K562 (cell line): ENCODE results near the gene ID2. TPM values are rescaled to one million over a fixed set of nuclear protein-coding genes. Genes with fewer than 3 reads are reported as not detected.

Experiments
- ARID4B ChIP-seq: sonication (generic); formaldehyde crosslinking; IDR thresholded peaks from 2 replicates; pipeline ENCODE4 v1.8.0; 2022; ENCODE audit warnings: mild to moderate bottlenecking, missing genetic modification reagents
- BCL6 ChIP-seq: fragments of 250-450 bp; sonication (Bioruptor Pico); IDR thresholded peaks from 2 replicates; pipeline ENCODE4 v1.4.0; 2020
- BCLAF1 ChIP-seq, 2 experiments: fragments of 450-650 bp in 1 of 2; IDR thresholded peaks; 2 replicates each; pipeline ENCODE4 v1.6.1; 2011 to 2017; ENCODE audit warnings: low read depth in 2 of 2, antibody characterized with exemption in 1 of 2, borderline replicate concordance in 1 of 2, low read length in 1 of 2, mild to moderate bottlenecking in 1 of 2, mixed read lengths in 1 of 2; ENCODE audit not compliant: control insufficient read depth in 1 of 2
- CHCHD3 ChIP-seq: fragments of 250-450 bp; sonication (Bioruptor Pico); IDR thresholded peaks from 2 replicates; pipeline ENCODE4 v2.1.2; 2022; ENCODE audit warnings: mild to moderate bottlenecking
- CHD2 ChIP-seq: IDR thresholded peaks from 2 replicates; pipeline ENCODE4 v1.6.1; 2011; ENCODE audit warnings: low read depth, low read length
- FUS ChIP-seq: fragments of 200-400 bp; formaldehyde crosslinking; optimal IDR thresholded peaks from 2 replicates; pipeline ENCODE3; 2017; ENCODE audit warnings: low read depth, low read length
- HDGF ChIP-seq: fragments of 450-650 bp; IDR thresholded peaks from 2 replicates; pipeline ENCODE4 v1.6.1; 2016
- HES1 ChIP-seq: fragments of 450-650 bp; IDR thresholded peaks from 2 replicates; pipeline ENCODE4 v1.6.1; 2016; ENCODE audit warnings: low read depth, mild to moderate bottlenecking, moderate library complexity
- HOMEZ ChIP-seq: fragments of 250-450 bp; sonication (Bioruptor Pico); IDR thresholded peaks from 2 replicates; pipeline ENCODE4 v1.4.0; 2020; ENCODE audit warnings: mild to moderate bottlenecking, moderate library complexity
- KDM4B ChIP-seq, 2 experiments: fragments of 450-650 bp in 1 of 2; sonication (generic) in 1 of 2; IDR thresholded peaks; 2 replicates each; pipeline ENCODE4 v1.6.1; 2016 to 2017; ENCODE audit warnings: borderline replicate concordance in 2 of 2, antibody characterized with exemption in 1 of 2, low read depth in 1 of 2, mild to moderate bottlenecking in 1 of 2
- KLF1 ChIP-seq: fragments of 450-650 bp; IDR thresholded peaks from 2 replicates; pipeline ENCODE4 v1.6.1; 2016; ENCODE audit warnings: missing genetic modification characterization, missing compliant biosample characterization
- PRMT5 ChIP-seq: sonication (generic); formaldehyde crosslinking; IDR thresholded peaks from 2 replicates; pipeline ENCODE4 v1.5.0; 2020; ENCODE audit warnings: missing genetic modification reagents
- SAFB ChIP-seq: fragments of 200-400 bp; formaldehyde crosslinking; IDR thresholded peaks from 2 replicates; pipeline ENCODE4 v1.6.1; 2017; ENCODE audit warnings: low read depth, low read length, borderline replicate concordance
- SP2 ChIP-seq: IDR thresholded peaks from 2 replicates; pipeline ENCODE4 v1.6.1; 2011; ENCODE audit warnings: mild to moderate bottlenecking, low read depth, low read length, moderate library complexity; ENCODE audit not compliant: poor library complexity, severe bottlenecking; ENCODE audit errors: extremely low read depth
- SUPT5H ChIP-seq: fragments of 450-650 bp; IDR thresholded peaks from 2 replicates; pipeline ENCODE4 v1.6.1; 2016
- ZBTB8A ChIP-seq: fragments of 450-650 bp; IDR thresholded peaks from 2 replicates; pipeline ENCODE4 v1.6.1; 2018; ENCODE audit warnings: mild to moderate bottlenecking, moderate library complexity; ENCODE audit not compliant: partially characterized antibody
- ZNF41 ChIP-seq: fragments of 250-450 bp; sonication (Bioruptor Pico); conservative IDR thresholded peaks from 2 replicates; pipeline ENCODE4 v1.4.0; 2020; ENCODE audit warnings: mild to moderate bottlenecking
- polyA plus RNA-seq, 8 experiments: library from polyadenylated mRNA; depleted of rRNA in 4 of 8; stranded (reverse) in 5 of 8; unstranded in 3 of 8; fragments of >200 nt; fragmentation: Nextera tagmentation in 2 of 8; fragmentation: Illumina TruSeq in 1 of 8; extraction: Ambion mirVana in 2 of 8; extraction: Trizol in 1 of 8; gene quantifications; 2 replicates each; pipeline versions ENCODE4 v1.2.1 to v1.2.3, GENCODE V29; 2011 to 2014; ENCODE audit warnings: inconsistent platforms in 1 of 8, missing spikeins in 1 of 8
- total RNA-seq, 7 experiments: library from RNA; depleted of rRNA in 6 of 7; stranded (reverse); fragments of >200 nt in 6 of 7; fragmentation: Illumina TruSeq in 2 of 7; extraction: Trizol in 2 of 7; gene quantifications; 2 replicates each; pipeline versions ENCODE4 v1.2.1 to v1.2.3, GENCODE V29; 2011 to 2021; ENCODE audit warnings: low replicate concordance in 1 of 7

The ID2 gene
- total and polyA plus RNA-seq, 9 of the 15 experiments (the other 6 are each of a cell fraction or from before 2014, with no cell fraction given): 8.0 to 35.7 (median 16.6) TPM

- TF ChIP-seq ARID4B (0 out of 2 replicates have a peak, but pooled peaks have one; percentile 34), KLF1 (tag) (no peak), FUS (no peak), HDGF (no peak), HES1 (no peak), ZBTB8A (no peak), BCLAF1 (IDR thresholded peaks at IDR 0.05; ENCODE audit: borderline replicate concordance in 1 of 2, control insufficient read depth in 1 of 2, low read depth in 2 of 2, low read length in 1 of 2) (no peak), SAFB (no peak), KDM4B (IDR thresholded peaks at IDR 0.05; ENCODE audit: borderline replicate concordance in 2 of 2, low read depth in 1 of 2) (0 out of 4 replicates have a peak, but pooled peaks of 1 of the 2 experiments have one; percentile 15), HOMEZ (CRISPR knock-in tag) (no peak), PRMT5 (no peak), BCL6 (CRISPR knock-in tag) (no peak), SP2 (peak; percentile 77), ZNF41 (CRISPR knock-in tag) (no peak), SUPT5H (peak; percentile 97), CHCHD3 (peak; percentile 55; the same call in 1 of the 2 replicates), CHD2 (peak; percentile 79)
These were observed at the start of gene ID2 (continued) for GRCh38 chr2:8681786-8682692.
